Gastroesophageal sphincter (tissue), 4 donors: ENCODE data around the gene GPC3. TPM values are rescaled to one million over a fixed set of nuclear protein-coding genes. Genes with fewer than 3 reads are reported as not detected.

ENCODE experiments used
- ATAC-seq: fragments of 150-250 bp; one replicate; pipeline ENCODE4 v1.9.1; 2016; ENCODE audit warnings: mild to moderate bottlenecking, moderate library complexity
- H3K27ac ChIP-seq, 4 donors: fragments of 200-600 bp; sonication (generic) in 3 of 4; 1 replicate in 3 of 4; 2 replicates in 1 of 4; pipeline ENCODE4 v1.5.1; 2016 to 2019
- H3K27me3 ChIP-seq: fragments of 200-600 bp; sonication (generic); one replicate; pipeline ENCODE4 v1.5.1; 2019
- H3K36me3 ChIP-seq, 2 donors: fragments of 200-600 bp; sonication (generic); one replicate each; pipeline ENCODE4 v1.5.1; 2019; ENCODE audit warnings: control low read depth in 1 of 2
- H3K4me1 ChIP-seq, 3 donors: fragments of 200-600 bp; sonication (generic); 1 replicate in 2 of 3; 2 replicates in 1 of 3; pipeline ENCODE4 v1.5.1; 2016 to 2019; ENCODE audit warnings: control low read depth in 2 of 3
- H3K4me3 ChIP-seq, 2 donors: fragments of 200-600 bp; sonication (generic); one replicate each; pipeline ENCODE4 v1.5.1; 2019; ENCODE audit warnings: mild to moderate bottlenecking in 1 of 2, moderate library complexity in 1 of 2
- H3K9me3 ChIP-seq, 3 donors: fragments of 200-600 bp; sonication (generic); one replicate each; pipeline ENCODE4 v1.5.1; 2017 to 2019; ENCODE audit warnings: control low read depth in 2 of 3
- CTCF ChIP-seq, 4 experiments: fragments of 200-600 bp in 2 of 4; fragments of 450-650 bp in 2 of 4; sonication (generic) in 1 of 4; IDR thresholded peaks; one replicate each; pipeline ENCODE4 v1.5.1; 2017 to 2019; ENCODE audit warnings: antibody characterized with exemption in 4 of 4, mild to moderate bottlenecking in 2 of 4, moderate library complexity in 2 of 4
- EP300 ChIP-seq: sonication (generic); formaldehyde crosslinking; IDR thresholded peaks from one replicate; pipeline ENCODE4 v1.6.1; 2017; ENCODE audit warnings: antibody characterized with exemption, mild to moderate bottlenecking
- POLR2A ChIP-seq, 2 donors: fragments of 450-650 bp; IDR thresholded peaks; one replicate each; pipeline ENCODE4 v1.6.1; 2017; ENCODE audit warnings: antibody characterized with exemption in 2 of 2, mild to moderate bottlenecking in 2 of 2, moderate library complexity in 1 of 2
- POLR2AphosphoS5 ChIP-seq: sonication (generic); formaldehyde crosslinking; IDR thresholded peaks from one replicate; pipeline ENCODE4 v1.6.1; 2017; ENCODE audit warnings: antibody characterized with exemption
- WGBS, 2 donors: methylation state at CpG; one replicate each; pipeline ENCODE4 v1.1.5; 2018; ENCODE audit warnings: low coverage in 1 of 2; 5-methylcytosine and 5-hydroxymethylcytosine counted together
- total RNA-seq, 4 donors: library from RNA; depleted of rRNA; stranded (reverse); fragments of >200 nt; gene quantifications; one replicate each; pipeline ENCODE4 v1.1.0, GENCODE V29; 2016

Gene GPC3
- total RNA-seq, 4 donors from 2014 or later, result 5.8 to 19.7 (median 14.9) TPM

- H3K4me3 ChIP-seq, result no peak overlapping the region
- H3K27ac ChIP-seq, result no peak overlapping the region
- 47 to 74% methylated on average over 3 to 4 of the region's 4 CpGs for WGBS, 2 donors
- H3K27me3 ChIP-seq, result no peaks in the 10 kb centered on the region
- H3K36me3 ChIP-seq, result no peaks in the 10 kb centered on the region
- TF ChIP-seq POLR2A (IDR thresholded peaks at IDR 0.05), result no peak
- H3K4me1 ChIP-seq, result no peaks in the 10 kb centered on the region
- no peaks in the 10 kb centered on the region for H3K9me3 ChIP-seq
- no peak for ATAC-seq
Measured at GRCh38 chrX:133884430-133885394, 100.7 kb downstream of the GPC3 start.

GRCh38 chrX:133881893-133882292, 103.5 kb downstream of the GPC3 start:
- 41 to 49% methylated on average over 5 to 7 of the region's 7 CpGs for WGBS, 2 donors
- no peak overlapping the region for H3K4me3 ChIP-seq
- H3K27ac ChIP-seq, result no peak overlapping the region
- TF ChIP-seq CTCF (IDR thresholded peaks at IDR 0.05) (no peak), POLR2AphosphoS5 (no peak), EP300 (no peak), POLR2A (IDR thresholded peaks at IDR 0.05) (no peak)
- no peaks in the 10 kb centered on the region for H3K4me1 ChIP-seq
- no peaks in the 10 kb centered on the region for H3K36me3 ChIP-seq
- ATAC-seq, result no peak
- no peaks in the 10 kb centered on the region for H3K27me3 ChIP-seq
- H3K9me3 ChIP-seq, result no peaks in the 10 kb centered on the region

GRCh38 chrX:133881007-133881406, 104.4 kb downstream of the GPC3 start:
- no peak overlapping the region for H3K4me3 ChIP-seq
- H3K27ac ChIP-seq, result no peak overlapping the region
- 61% methylated on average over 4 of the region's 4 CpGs; no CpG with 5 or more reads in 1 of the 2 donors for WGBS, 2 donors
- no peak for TF ChIP-seq CTCF (IDR thresholded peaks at IDR 0.05)
- TF ChIP-seq EP300, result no peak
- TF ChIP-seq POLR2A (IDR thresholded peaks at IDR 0.05), result no peak
- no peak for TF ChIP-seq POLR2AphosphoS5
- no peak for ATAC-seq
- H3K9me3 ChIP-seq, result no peaks in the 10 kb centered on the region
- no peaks in the 10 kb centered on the region for H3K27me3 ChIP-seq
- no peaks in the 10 kb centered on the region for H3K36me3 ChIP-seq
- no peaks in the 10 kb centered on the region for H3K4me1 ChIP-seq

GRCh38 chrX:133880032-133880443, 105.4 kb downstream of the GPC3 start:
- Histone ChIP-seq H3K36me3 (no peaks in the 10 kb centered on the region), H3K4me1 (no peaks in the 10 kb centered on the region), H3K9me3 (no peaks in the 10 kb centered on the region), H3K4me3 (no peak overlapping the region), H3K27ac (no peak overlapping the region), H3K27me3 (no peaks in the 10 kb centered on the region)
- no peak for ATAC-seq
- 66 to 72% methylated on average over 3 to 4 of the region's 4 CpGs for WGBS, 2 donors
- TF ChIP-seq POLR2AphosphoS5 (no peak), EP300 (no peak), POLR2A (IDR thresholded peaks at IDR 0.05) (no peak), CTCF (IDR thresholded peaks at IDR 0.05) (no peak)

- no peaks in the 10 kb centered on the region for H3K36me3 ChIP-seq
- TF ChIP-seq EP300, result no peak
- TF ChIP-seq POLR2AphosphoS5, result no peak
- no peak for TF ChIP-seq CTCF (IDR thresholded peaks at IDR 0.05)
- no peak for TF ChIP-seq POLR2A (IDR thresholded peaks at IDR 0.05)
- H3K27ac ChIP-seq, result no peak overlapping the region
- no peak for ATAC-seq
- WGBS, 2 donors, result 72 to 100% methylated on average over 1 to 3 of the region's 3 CpGs
- H3K4me1 ChIP-seq, result no peaks in the 10 kb centered on the region
- H3K27me3 ChIP-seq, result no peaks in the 10 kb centered on the region
- H3K4me3 ChIP-seq, result no peak overlapping the region
- no peaks in the 10 kb centered on the region for H3K9me3 ChIP-seq
Measured at GRCh38 chrX:133878710-133879109, 106.7 kb downstream of the GPC3 start.
